RPMI7951 (cell line): ENCODE results near the gene CIB4. TPM values are rescaled to one million over a fixed set of nuclear protein-coding genes. Genes with fewer than 3 reads are reported as not detected.

ENCODE experiments used
- DNase-seq: peaks from one replicate; pipeline ENCODE4 v3.0.0-alpha.2; 2012; ENCODE audit warnings: low read depth
- total RNA-seq: library from RNA; depleted of rRNA; stranded (reverse); fragments of >200 nt; shearing (Covaris generic); gene quantifications from 2 replicates; pipeline ENCODE4 v1.2.3, GENCODE V29; 2014

CIB4 gene
- total RNA-seq, 1 experiment from 2014 or later = not detected

DNA sequence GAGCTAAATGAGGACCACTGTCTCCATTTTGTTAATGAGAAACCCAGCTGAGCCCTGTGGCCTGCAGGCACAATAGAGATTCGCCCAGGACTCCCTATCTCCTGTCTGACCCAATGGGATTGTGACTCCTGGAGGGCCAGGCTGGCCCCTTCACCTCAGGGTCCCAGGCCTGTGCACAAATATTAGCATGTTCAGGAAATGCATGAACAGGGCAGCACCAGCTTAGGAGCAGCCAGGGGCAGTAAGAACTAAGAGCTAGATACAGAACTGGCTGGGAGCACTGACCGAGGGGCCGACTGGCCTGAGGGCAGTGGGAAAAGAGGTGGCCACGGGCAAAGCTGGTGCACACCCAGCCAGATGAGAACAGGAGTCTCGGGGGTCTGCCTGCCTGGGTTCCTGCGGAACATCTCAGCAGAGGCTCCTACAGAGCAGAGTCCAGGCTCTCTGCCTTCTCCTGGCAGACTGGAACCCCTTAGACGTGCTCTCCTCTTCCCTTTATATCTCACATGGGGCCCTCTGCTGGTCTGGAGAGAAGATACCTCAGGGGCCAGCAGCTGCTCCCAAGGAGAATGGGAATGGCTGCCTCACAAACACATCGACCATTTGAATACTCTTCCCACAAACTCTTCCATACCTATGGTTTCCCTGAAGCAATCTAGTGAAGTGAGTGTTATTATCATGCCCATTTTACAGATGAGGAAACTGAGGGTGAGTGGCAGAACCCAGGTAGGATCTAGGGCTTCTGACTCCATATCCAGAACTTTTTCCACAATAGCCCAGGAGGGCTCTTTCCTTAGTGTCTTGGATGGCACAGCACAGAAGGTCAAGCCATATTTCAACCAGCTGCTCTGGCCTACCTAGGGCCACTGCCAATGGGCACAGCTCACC, 85.7 kb downstream of the CIB4 start:
- no peak for DNase-seq

DNA sequence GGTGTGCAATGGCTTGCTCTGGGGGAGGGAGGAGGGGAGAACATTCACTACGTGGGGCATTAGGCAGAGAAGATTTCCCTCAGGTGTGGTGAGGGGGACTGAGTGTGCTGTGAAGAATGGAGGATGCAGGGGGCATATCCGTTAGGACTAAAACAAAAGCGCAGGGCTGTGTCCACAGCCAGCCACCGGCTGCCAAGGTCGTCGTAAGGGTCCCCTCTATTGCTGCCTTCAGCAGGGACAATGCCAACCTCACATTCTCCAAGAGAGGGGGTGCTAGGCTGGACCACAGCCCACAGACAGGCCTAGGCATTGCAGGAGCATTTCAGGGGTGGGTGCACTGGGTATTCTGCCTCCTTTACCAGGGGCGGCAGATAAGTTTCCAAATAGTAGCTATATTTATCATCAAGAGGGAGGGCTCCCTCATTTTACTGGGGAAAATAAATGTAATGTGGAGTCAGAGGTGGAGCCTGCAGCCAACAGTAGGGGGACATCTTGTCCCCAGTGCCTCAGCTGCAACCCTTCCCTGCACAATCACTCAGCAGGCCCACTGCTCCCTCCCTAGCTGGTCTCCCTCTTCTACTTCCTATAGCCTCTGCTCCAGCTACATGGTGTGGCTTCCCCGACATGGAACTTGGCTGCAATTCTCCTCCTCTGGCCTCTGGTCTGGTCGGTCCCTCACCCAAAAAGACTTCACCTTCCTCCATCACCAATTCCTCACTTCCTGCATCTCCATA, 88.4 kb downstream of the CIB4 start:
- DNase-seq = no peak

GRCh38 chr2:26550276-26551015, 90.7 kb downstream of the CIB4 start:
- no peak for DNase-seq

DNA sequence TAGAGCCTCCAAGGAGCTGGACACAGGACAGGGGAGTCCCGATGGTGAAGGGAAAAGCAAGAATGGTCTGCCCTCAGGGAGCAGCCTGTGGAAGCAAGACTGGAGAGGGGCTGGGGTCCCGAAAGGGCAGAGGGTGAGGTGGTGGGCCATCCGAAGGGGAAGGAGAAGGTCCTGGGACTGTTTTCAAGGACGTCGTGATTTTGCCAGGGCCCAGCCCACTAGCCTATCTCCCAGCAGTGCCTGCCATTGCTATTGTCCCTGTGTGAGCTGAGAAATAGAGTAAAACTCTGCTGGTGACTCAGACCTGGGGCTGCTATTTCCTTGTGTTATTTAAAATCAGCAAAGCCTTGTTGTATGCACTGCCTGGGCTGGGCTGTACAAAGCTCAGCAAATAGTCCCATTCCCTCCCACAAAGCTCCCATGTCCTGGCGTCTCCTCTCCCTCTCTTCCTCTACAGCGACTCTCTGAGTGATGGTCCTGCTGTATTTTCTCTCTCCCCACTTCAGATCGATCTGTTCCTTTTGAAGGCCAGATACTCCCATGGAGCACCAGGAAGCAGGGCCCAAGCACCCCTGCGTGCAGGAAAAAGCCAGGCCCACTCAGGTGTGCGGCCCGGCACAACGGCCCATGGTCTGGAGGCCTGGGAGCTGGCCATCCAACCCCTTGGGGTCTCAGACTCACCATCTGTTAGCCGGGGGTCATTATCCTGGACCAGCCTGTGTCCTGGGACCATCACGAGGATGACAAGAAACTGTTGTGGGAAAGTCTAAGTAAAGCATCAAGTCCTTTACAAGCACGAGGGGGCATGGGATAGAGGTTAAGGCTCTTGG, 98.3 kb downstream of the CIB4 start:
- DNase-seq = no peak

GRCh38 chr2:26542194-26542455, 99.0 kb downstream of the CIB4 start:
- DNase-seq = no peak

GRCh38 chr2:26541401-26542193, 99.6 kb downstream of the CIB4 start:
- DNase-seq = no peak

DNA sequence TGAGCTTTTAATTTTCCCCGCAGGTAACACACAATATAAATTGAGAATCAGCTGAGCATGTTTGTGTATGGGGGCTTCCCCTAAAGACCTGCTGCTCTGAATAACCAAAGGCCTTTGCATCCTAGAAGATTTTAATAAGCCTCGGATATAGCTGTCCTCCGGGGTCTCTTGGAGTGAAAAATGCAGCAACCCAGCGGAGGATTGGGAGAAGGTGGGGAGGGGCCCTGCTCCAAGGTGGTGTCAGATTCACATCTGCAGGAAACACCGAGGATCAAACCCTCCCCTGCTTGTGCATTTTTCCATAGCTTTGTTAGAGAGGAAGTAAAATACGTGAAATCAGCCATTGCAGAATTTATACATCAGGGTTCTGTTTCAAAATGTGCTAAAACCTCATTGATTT, 100.2 kb downstream of the CIB4 start:
- no peak for DNase-seq

DNA sequence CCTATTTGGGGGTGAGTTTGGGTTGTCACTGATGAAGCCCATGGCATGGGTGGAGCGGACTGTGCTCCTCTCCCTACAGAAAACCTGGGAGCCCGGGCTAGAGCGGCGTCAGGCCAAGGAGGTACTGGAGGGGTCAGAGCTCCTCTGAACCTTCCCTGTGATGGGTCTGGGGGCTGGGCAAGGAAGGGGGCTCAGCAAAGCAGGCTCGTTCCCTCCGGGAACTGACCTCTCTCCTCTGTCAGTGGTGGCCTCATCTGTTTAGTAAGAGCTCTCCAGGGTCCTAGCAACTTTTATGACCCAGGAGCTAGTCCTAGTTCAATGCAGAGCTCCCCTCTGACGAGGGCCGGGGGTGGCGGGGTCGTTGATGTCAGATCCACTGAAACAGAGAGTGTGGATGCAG, 100.9 kb downstream of the CIB4 start:
- DNase-seq = no peak

- no peak for DNase-seq
Observed at GRCh38 chr2:26537826-26538475, 103.2 kb downstream of the CIB4 start.

- DNase-seq = no peak
Observed at GRCh38 chr2:26537069-26537825, 103.9 kb downstream of the CIB4 start.

DNA sequence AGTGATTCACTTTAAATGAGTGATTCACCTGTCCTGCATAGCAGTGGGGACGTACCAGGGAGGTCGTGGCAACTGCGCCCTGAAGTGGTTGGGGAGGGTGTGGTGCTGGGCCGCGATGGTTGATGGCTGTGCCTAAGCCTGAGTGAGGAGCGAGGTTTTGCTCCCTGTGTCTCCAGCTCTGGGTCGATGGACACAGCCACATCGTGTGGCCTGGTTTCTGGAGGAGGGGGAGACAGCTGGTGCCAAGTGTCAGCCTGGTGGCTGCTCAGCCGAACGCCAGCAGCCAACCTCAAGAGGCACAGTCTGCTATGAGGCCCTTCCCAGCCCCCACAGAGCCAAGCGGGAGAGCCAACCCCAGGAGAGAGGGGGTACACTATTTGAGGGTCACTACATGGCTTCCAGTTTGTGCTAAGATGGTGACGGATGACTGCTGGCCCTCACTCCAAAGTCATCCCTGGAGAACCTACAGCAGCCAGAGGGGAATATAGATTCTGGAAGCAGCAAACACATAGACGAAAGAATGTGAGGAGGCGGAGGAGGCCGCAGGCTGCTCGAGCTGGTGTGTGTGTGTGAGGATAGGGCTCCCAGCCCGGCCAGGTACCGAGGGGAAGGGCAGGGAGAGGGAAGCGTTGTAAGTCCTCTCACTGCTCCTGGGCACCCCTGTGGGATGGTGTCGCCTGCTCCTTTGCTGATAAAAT, 104.6 kb downstream of the CIB4 start:
- DNase-seq = no peak

DNA sequence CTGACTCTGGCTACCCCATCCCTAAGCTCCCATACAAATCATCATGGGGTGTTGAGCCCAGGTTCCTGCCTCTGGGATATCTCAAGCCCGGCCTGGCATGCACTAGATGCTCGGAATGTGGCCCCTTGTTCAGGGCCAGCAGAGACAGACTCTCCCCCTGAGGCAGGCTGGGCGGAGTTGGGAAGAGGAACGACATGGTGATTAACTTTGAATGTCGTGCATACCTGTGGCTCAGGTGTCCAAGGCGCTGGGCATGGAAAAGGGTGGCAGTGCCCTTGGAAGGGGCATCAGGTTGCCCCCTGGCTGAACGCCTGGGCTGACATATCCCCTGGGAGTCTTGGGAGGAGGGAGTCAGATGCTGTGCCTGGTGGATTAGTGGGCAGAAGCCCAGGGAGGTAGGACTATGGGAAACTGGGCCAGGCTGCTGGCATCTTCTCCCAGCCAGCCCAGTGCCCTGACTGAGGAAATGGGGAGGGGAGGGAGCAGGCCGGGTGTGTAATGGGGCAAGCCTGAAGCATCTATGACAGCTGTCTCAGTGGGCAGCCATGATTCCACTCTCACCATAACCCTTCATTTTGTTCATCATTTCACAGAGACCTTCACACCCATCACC, 105.4 kb downstream of the CIB4 start:
- no peak for DNase-seq

DNA sequence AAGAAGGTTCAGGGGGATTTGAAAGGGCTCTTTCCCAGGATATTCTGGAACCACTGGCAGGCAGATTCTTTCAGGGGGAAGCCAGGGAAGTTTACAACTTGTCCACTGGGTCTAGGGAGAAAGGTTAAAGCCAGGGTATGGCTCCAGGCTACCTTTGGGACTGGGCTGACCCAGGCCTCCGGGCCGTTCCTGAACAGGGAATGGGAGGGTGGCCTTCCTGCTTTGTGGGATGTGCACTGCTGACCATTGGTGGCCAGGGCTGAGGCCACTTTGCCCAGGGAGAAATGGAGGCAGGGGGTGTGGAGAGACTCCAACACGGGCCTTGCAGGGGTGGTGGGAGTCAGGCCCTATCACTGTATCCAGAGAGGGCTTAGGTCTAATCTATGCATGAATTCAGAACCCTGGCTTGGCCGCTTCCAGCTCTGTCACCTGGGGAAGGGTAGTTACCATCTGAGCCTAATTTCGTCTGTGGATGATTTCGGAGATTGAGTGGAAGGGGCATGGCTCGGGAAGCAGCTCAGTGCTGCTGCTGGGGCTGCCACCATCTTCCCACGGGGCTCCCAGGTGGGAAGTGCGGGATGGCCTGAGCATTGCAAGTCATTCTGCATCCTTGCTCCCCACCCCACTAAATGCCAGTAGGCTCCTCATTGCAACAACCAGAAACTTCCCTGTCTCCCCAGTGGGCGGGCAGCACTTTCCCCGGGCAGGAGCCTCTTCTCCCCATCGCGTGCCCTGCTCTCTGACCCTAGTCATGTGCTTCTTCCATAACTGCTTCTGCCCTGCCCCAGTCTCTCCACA, 106.1 kb downstream of the CIB4 start:
- DNase-seq = no peak

DNA sequence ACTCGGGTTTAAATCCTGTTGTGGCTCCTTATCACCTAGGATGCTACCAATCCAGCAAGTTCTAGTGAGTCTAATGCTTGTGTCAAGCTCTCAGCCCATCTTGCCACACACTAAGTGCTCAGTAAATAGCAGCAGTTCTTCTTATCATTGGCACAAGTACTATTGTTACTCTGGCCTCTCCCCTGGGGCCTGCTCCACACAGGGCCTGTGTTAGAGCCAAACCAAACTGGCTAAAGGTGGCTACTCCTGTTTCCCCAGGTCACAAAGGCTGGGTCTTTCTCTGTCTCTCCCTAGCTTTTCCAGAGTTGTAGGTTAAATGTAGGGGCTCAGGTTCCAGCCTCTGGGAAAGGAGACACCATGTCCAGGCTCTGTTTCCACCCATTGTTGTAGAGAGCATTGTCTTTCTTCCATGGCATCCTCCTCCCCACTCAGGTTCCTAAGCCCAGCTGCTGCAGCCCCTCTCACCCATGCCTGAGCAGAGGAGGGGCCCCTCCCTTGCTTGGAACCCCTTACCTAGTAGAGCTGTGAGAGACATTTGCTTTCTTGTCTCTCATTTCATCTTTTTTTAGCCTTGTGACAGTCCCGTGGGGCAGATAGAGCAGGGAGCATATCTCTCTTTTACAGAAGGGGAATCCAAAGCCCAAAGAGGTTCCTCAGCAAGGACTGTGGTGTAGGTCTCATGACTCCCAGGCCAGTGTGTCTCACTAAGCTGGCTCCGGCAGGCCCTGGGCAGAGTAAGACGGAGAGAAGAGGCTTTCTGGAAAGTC, 106.9 kb downstream of the CIB4 start:
- DNase-seq = no peak

DNA sequence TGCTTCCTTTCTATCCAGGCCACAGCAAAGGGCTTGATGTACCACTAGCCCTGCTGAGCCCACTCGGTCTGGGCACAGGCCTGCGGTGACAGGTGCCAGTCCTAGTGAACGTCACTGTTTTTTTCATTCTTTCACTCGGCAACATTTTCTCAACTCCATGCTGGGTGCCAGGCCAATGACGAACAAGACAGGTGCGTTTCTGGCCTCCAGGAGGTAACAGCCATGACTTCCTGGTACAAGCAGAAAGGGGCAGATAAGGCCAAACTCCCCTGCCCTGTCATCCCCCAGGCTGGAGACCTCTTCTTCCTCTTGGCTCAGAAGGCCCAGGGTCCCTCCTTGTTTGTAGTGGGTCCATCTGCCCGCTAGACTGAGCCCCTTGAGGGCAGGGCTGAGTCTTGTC, 107.5 kb downstream of the CIB4 start:
- no peak for DNase-seq

GRCh38 chr2:26532301-26533250, 108.6 kb downstream of the CIB4 start:
- no peak for DNase-seq
